ENCODE measurements around the gene MOV10L1.

DNA sequence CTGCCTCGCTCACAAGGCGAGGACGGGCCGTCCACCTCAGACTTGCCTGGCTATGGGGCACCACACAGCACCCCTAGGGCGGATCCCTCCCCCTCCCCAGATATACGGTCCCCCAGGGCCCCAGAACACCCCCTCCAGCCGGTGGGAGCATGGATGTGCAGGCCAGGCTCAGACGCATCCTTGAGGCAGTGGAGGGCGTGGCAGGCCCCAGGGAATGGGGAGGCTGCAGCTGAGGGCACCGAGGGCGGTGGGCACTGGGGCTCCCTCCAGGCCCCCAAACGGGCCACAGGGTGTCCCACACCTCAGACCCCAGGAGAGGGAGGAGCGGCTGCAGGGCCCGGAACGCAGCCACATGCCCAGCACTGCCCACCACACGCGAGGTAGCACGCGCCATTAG is 43.8 kb upstream of the MOV10L1 start:
- no peak for TF ChIP-seq POLR2A (IDR thresholded peaks at IDR 0.05; ENCODE audit: extremely low read depth, insufficient read length)
- TF ChIP-seq, protein P1, sequence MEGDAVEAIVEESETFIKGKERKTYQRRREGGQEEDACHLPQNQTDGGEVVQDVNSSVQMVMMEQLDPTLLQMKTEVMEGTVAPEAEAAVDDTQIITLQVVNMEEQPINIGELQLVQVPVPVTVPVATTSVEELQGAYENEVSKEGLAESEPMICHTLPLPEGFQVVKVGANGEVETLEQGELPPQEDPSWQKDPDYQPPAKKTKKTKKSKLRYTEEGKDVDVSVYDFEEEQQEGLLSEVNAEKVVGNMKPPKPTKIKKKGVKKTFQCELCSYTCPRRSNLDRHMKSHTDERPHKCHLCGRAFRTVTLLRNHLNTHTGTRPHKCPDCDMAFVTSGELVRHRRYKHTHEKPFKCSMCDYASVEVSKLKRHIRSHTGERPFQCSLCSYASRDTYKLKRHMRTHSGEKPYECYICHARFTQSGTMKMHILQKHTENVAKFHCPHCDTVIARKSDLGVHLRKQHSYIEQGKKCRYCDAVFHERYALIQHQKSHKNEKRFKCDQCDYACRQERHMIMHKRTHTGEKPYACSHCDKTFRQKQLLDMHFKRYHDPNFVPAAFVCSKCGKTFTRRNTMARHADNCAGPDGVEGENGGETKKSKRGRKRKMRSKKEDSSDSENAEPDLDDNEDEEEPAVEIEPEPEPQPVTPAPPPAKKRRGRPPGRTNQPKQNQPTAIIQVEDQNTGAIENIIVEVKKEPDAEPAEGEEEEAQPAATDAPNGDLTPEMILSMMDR (IDR thresholded peaks at IDR 0.05; ENCODE audit: low read depth, low read length): no peak
- TF ChIP-seq, protein P2, sequence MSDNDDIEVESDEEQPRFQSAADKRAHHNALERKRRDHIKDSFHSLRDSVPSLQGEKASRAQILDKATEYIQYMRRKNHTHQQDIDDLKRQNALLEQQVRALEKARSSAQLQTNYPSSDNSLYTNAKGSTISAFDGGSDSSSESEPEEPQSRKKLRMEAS (IDR thresholded peaks at IDR 0.05; ENCODE audit: low read depth, low read length): no peak
